Activated CD4-positive, alpha-beta T cell treated with anti-CD3 and anti-CD28 coated beads, Interleukin-2, amount 50 U/mL, for 24 hours (primary cell): ENCODE measurements around the gene VWC2L.

Experiments
- DNase-seq, 2 donors: peaks; one replicate each; pipeline ENCODE4 v3.0.0-alpha.2; 2020; ENCODE audit warnings: low read depth in 1 of 2, low spot score in 1 of 2

Gene VWC2L

DNA sequence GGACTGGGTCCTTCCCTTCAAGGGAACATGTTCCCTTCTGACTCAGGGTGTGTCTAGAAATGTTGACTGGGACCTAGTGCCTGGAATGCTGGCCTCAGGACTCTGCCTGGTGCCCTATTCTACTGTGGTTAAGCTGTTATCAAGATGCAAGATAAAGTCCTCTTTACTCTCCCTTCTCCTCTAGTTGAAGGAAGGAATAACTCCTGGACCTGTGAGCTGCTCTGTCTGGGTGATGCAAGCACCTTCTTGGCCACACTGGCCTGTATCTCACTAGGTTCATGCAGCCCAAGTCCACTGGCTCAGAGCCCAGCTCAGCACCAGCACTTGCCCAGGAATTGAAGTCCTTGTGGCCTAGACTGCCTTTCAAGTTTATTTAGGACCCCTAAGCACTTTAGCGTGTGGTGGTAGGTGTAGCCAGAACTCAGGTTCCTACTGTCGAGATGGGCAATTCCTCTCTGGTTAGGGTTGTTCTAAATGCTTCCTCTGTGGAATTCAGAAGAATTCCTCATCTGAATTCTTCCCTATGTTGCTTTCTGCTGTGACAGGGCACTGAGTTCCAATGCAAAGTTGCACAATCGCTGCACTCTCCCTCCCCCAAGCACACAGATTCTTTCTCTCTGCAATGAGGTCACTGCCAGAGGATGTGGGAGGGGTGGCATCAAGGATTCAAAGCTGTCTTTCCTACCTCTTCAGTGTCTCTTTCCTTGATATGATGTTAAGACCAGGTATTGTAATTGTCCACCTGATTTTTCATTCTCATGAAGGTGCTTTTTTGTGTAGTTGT is 54.7 kb downstream of the VWC2L start:
- no peak for DNase-seq

DNA sequence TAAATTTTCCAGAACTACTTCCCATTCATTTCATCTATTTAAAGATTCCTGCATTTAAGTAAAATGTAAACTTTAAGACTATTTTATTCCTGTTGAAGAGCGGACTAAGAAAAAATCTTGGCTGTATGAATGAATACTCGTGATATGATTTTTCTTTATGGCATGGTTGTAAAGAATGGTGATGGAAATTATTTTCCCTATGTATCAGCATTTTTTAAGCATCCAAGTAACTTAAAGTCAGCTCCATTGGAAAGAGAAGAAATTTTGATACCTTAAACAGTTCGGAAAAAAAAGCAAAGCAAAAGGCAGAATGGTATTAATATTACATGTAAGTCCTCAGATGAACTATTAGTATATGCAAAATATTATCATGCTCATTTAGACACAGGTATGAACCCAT is 58.9 kb downstream of the VWC2L start:
- DNase-seq = no peak

DNA sequence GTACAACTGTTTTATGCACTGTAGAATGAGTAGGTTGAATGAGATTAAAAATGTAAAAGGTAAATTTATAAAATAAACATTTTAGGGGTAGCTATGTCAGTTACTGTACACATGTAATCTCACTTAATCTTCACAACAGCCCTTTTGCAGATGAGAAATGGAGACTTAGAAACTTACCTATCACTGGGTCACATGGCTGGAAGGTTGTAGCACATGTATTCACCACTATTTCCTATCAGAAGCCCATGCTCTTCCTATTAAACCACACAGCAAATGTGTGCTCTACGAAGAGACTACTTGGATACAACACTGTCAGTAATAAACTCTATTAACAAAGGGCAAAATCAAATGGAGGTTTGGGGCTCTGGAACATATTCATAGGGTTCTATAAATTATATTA is 60.5 kb downstream of the VWC2L start:
- no peak for DNase-seq

DNA sequence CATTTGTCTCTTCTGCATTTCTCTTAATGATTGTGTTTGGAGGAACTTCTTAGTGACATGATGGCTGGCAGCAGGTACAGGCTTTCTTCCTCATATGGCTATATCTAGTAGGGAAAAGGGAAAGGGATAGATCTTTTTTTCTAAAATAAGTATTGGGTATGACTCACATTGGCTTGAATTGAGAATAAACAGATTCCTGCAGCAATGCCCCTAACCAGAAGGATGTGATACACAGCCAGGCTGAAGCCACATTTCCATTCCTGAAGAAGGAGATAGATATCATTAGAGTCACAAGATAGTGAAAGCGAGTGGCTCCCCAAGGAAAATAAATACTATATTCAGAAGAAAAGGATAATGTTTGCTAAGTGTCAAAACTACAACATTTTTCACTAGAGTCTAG is 61.1 kb downstream of the VWC2L start:
- DNase-seq = no peak

DNA sequence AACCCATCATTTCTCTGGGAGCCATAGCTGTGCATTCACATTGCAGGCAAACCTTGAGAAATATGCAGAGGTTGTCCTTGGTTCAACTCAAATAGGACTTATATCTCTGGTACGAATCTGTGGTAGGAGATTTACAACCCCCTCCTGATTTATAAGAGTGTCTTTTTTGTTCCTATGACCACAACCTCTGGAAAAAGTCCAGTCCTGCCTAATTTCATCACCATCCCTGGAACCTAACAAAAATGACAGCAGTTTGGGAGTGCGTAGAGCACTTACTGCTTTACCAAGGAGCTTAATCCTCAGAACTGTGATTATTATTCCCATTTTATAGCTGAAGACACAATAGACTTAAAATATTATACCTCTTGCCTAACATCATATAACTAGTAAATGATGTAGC is 66.5 kb downstream of the VWC2L start:
- DNase-seq = no peak

DNA sequence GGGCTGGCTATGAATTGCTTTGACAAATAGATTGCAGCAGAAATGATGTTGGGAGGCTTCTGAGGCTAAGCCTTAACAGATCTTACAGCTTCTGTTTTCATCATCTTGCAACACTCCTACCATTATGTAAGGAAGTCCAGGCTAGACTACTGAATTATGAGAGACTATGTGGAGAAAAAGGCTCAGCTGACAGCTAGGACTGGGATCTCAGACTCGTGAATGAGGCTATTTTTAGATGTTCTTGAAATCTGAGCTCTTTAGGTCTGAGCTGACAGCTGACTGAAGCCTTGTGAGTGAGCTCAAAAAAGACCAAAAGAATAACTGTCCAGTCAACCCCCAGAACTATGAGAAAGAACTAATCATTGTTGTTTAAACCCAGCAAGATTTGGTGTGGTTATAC is 70.3 kb downstream of the VWC2L start:
- no peak for DNase-seq

DNA sequence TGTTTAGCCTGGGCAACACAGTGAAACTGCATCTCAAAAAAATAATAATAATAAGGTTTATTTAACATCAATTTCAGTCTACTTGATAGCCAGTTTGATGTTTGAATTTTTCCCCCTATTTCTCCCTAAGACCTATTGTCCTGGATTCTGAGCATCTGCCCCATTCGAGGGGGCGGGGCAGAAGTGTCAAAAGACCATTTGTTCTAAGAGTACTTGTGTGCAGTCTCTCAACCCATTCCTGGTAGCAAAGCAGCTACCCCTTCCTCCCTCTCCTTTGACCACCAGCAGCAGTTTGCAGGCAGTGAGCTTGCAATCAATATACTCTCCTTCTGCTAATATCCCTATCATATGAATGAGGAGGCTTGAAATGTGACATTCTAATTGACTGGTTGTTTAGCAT is 71.9 kb downstream of the VWC2L start:
- DNase-seq = no peak

DNA sequence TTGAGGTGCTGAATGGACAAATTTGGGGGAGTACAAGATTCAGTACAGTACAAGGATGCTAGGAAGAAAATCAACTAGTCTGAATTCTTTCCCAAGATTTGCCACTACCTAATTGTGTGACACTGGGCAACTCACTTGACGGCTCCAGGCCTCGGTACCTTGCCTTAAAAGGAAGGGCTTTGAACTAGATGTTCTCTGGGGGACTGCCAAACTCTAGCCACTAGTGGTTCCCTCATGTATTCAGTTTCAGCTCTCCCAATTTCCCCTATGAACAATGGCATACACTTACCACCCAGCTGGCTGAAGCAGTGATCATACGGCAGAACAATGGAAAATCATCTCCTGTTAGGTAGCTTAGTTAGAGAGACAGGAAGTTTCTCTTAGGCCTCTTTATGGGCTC is 73.4 kb downstream of the VWC2L start:
- DNase-seq = no peak

DNA sequence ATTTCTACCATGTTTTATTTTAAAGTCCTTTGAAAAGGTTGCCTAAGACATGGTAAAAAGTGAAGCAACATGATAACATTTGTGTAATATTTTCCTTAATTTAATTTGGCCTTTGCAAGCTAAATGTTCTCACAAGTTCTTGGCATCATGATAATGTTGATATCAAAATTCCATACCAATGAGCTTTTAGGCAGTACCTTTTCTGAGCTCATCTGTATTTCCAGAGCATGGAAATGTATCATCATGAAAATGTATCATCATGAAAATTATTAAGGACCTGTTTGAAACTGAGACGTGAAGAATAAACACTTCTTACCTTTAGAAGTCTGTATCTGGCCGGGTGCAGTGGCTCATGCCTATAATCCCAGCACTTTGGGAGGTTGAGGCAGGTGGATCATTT is 73.8 kb downstream of the VWC2L start:
- no peak for DNase-seq

DNA sequence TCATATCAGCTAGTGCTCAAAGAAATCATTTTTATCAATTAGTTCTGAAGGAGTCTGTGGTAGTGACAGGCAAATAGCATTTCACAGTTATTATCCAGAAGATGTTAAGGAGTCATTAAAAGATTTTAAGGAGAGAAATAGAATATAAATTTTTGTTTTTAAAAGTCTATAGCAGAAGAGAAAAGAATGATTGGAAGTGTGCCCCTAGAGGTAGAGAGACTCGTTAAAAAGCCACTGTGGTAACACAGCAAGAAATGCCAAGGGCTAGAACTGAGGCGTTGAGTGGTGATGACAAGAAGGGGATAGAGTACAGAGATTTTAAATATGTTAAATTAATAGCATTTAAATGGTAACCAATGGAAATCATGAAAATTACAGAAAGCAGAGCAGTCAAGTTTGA is 78.3 kb downstream of the VWC2L start:
- no peak for DNase-seq

DNA sequence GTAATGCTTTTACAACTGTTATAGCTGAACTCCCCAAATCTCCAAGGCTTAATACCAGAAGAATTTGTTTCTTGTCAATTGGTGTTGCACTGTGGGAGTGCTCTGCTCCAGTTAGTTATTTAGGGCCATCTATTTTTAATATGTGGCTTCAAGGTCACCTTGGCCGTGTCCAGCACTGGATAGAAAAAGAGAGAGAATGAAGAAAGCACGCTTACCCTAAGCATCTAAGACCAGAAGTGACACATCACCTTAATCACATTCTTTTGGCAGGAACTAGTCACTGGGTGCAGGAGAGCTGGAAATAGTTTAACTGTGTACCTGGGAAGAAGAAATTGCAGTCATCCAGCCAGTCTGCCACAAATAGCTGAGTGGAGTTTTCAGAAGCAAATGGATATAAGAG is 78.8 kb downstream of the VWC2L start:
- no peak for DNase-seq

DNA sequence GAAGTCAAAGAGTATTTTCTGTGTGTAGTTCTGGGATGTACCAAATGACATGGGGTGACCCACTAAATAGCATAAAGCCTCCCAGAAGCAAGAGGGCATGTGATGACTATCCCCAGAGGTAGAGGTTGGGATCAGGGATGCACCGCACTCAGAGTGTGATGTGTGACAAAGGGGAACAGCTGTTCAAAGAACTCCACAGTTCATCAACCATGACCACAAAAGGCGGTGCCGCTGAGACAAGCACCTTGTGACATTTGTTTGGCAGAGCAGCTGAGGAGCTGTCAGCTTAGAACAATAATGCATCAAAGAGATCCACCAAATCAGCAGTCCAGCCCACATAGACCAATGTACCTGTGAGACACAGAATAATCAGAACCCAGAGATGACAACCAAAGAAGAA is 81.3 kb downstream of the VWC2L start:
- no peak for DNase-seq

DNA sequence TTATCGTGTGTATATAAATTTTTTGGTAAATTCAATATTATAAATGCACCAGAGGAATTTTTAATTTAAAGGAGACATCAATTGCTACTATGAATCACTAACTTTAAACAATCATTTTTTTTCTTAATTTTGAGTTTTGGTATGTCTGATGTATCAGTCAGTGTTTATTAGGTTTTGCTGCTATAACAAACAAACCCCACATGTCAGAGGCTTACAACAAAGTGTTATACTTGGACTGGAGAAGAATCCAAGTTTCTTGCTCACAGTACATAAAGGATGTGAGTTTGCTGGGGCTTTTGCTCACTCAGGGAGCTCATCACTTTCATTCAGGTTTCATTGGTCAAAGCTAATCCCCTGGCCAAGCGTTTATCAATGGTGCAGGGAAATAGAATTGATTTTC is 81.8 kb downstream of the VWC2L start:
- no peak for DNase-seq

DNA sequence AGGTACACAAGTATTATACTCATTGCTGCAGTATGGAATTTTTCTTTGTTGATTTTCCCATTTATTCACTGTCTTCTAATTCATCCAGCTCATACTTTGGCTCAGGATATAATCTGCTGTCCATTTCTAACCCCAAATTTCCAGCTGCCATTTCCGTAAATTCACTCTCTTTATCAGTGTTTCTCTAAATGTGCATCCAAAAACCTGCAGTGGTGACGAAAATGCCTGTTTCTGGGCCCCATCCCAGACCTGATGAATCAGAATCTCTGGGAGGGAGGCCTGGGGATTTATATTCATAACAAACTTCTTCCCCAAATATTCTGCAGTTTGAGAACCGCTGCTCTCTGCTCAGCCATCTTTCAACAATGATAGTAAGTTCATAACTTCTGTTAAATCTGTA is 86.6 kb downstream of the VWC2L start:
- no peak for DNase-seq

DNA sequence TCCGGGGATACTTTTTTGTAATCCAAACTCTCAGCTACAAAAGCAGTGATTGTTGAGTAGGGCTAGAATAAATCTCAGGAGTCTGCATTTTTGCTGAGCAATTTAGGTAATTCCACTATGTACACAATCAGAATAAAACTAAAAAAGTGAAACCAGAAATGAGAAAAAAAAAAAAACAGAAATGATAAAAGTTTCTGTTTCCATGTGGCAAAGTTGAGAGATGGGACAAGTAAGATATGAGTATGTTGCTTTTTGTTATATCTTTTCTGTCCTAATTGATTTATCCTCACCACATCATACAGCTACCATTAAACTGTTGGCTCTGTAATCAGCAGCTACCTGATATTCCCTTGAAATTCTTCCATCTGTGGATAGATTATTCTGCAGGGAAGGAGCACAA is 92.7 kb downstream of the VWC2L start:
- no peak for DNase-seq

DNA sequence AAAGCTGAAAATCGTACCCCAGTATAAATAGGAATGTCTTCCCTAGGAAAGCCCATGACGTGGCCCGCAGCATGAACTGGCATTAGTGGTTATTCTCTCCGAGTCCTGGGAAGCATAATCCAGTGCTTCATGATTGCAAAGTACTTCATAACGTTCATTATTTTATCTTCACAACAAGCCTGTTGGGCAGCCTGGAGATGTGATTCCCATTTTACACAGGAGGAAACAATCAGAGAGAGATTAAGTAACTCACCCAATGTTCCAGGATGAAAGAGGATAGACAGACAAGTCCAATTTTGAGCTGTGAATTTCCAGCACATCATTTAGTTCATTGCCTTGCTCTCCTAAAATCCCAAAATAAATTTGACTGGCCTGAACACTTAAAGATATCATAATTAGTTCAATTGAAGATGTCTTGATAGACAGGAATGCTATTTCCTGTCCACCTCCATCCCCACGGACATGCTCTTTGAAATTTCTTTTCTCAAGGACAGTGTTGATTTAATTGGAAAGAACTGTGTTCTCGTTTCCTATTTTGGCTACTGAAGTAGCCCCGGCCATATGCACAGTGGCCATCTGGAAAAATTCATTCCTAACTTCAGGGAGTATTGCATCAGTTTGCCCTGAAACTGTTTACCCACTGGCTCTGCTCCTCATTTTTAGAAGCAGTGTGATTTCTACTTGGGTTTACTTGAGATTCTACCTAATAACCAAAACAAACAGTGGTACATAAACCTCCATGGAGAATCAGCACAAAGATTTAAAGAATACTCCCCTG is 93.9 kb downstream of the VWC2L start:
- no peak for DNase-seq

DNA sequence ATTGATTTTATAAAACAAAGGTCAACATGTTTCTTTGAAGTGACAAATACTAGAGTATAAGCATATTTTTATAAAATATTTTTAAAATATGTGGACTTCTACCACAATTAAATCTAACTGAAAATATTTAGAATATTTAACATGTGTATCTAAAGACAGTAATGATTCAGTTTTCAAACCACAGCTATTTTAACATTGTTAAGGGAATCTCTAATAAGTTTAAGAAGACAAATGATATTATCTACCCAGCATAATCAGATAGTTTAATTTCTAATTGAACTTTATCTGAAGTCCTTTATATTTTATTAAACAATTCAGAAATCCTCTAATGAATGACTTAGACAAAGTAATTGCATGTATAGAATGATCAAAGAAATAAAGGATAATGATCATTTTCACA is 96.2 kb downstream of the VWC2L start:
- DNase-seq = no peak

DNA sequence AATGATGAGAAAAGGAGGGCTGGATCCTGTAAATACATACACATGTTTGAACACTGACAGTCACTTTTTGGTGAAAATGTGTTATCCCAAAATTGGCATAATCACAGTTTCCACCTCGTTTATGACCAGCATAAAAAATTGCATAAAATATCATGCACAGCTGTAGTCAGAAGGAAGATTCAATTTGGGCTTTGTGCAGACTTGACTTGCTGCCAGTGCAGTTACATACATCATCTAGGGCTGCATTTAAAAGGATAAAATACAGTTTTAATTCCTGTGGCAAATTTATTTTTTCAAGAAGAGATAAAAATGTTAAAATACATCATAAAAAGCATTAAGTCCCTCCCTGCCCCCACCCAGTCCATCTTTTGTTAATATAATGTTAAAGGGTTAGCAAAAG is 103.8 kb downstream of the VWC2L start:
- DNase-seq = no peak

DNA sequence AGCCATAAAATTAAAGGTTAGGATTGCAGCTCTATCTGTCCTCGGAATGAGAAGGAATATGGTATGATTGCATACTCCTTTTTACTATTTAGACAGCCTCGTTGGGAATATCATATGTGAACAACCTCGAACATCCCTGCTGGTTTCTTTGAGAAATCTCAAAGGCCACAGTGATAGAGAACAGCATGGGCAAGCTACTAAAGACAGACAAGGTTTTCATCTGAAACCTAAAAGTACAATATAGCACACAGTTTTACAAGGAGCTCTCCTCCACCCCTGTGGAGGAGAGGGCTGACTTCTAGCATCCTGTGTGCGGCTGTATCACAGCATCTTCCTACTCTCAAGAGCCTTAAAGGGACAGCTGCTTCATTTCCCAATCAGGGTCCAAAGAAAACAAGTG is 104.3 kb downstream of the VWC2L start:
- no peak for DNase-seq

DNA sequence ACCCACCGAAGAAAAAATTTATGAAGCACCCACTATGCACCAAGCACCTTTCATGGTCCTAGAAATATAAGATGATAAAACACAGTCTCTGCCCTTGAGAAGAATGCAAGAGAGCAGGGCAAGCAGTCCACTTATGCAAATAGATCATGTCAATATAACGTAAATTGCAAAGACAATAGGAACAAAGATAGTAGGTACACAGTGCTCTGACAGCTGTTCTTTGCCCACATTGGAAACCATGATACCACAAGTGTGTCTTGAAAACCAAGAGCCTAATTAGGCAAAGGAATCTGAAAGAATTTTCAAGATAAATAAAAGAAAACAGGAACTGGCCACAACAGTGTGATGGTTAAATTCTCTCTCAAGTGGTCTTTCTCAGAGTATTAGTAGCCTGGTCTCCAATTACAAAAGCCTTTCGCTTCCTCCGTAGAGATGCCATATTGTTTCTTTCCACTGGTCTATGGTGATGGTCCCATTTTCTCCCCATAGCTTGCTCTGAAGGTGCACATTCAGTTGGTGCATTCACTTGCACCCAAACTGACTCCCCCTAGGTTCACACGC is 108.5 kb downstream of the VWC2L start:
- DNase-seq = no peak

DNA sequence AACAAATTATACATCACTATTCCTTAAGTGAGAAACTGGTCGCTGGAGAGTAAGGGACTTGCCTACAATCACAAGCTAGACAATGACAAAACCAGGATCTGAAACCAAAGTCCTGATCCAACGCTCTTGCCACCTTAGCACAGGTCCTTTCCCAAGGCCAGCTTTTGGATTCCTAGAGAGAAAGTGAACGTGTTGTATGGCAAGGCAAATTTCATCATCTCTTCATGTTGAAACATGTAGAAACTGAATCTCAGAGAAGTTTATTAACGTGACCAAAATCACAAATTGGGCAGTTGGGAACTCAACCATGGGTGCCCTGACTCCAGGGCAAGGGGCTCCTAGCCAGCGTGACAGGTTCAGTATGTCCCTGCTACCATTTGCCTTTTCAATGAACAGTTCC is 118.2 kb downstream of the VWC2L start:
- no peak for DNase-seq

DNA sequence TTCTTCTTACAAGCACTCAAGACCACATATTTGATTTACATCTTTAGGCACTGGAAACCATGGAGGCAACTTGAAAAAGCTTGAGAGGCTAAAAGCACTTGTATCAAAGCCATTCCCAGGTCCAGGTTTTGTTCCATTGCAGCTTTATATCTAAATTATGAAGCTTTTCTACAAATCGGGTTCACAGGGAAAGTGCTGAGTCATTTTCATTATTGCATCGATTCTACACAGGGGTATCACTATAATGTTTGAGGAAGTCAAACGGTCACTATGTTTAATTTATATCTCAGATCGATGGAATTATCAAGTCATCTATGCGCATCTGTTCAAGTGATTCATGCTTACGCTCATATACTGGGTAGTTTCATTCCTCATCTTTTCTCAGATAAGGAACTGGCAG is 118.7 kb downstream of the VWC2L start:
- no peak for DNase-seq

DNA sequence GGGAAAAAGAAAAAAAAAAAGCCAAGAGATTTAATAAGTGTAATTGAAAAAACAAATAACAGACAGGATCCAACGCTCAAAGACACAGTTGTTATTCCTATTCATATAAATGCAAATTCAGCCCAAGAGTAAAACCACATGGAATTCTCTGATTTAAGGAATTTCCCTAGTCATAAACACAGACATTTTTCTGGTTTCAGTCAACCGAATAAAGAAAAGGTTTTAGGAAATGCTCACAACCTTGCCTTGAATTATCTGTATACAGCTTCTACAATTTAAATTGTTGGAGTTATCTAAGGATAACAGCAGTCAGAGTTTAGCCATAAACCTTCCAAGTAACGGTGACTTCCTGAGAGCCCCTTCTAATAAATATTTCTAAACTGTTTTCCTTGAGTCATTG is 122.7 kb downstream of the VWC2L start:
- no peak for DNase-seq
